Measurements from ENCODE around the gene PIGW. TPM values are rescaled to one million over a fixed set of nuclear protein-coding genes. Genes with fewer than 3 reads are reported as not detected.
A peak's percentile ranks its signal among the peaks of the same experiment; 100 is the strongest.

Gene PIGW, protein sequence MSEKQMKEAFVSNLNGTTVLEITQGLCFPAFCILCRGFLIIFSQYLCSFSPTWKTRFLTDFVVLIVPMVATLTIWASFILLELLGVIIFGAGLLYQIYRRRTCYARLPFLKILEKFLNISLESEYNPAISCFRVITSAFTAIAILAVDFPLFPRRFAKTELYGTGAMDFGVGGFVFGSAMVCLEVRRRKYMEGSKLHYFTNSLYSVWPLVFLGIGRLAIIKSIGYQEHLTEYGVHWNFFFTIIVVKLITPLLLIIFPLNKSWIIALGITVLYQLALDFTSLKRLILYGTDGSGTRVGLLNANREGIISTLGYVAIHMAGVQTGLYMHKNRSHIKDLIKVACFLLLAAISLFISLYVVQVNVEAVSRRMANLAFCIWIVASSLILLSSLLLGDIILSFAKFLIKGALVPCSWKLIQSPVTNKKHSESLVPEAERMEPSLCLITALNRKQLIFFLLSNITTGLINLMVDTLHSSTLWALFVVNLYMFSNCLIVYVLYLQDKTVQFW
- total RNA-seq, result 3.2 TPM

DNA sequence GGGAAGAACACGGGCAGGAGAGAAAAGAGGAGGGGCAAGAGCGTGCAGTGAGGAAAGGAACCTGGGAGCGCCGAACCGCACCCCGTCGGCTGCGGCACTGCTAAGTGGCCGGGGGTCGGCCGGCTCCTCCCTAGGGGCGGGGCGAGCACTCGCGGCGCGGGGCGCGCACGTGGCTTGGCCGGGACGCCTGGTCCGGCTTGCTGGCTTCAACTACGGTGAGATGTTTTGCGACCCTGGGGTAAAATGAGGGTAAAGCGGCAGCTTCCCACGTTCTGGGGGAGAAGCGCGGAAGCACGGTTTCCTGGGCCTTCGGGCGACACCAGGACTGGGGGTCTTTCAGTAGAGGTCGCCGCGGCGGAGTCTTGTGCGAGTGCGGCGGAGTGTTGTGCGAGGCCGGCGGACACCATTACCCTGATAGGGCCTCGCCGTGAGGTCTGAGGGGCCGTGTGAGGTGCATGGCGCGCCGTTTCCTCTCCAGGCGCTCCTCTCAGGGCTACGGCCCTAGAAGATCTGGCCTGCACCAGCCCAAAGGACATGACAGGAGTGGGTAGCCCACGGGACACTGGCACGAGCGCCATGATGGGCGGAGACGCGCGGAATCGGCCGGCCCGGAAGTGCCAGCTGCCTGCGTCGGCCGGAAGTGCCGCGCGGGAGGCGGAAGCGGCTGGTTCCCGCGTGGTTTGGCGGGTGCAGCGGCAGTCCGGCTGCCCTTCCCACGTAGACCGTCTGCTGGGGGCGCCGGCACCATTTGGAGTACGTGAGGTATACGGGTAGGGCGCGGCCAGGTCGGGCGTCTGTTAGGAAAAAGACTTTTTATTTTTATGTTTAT, at the start of gene PIGW, which contains the start of gene MYO19:
Gene PIGW, plus strand, starts transcription at position 148 of the 829 bp plus-strand sequence. CDS start 2,115 bp downstream, outside the sequence.
Gene MYO19, minus strand, starts transcription at position 29 of the 829 bp plus-strand sequence. CDS start 2,330 bp downstream, outside the sequence.
- Histone ChIP-seq H3K4me3 (peak within 1 kb of the TSS; percentile 70 to 76), H3K36me3 (peaks cover 0 to 22% of the 10 kb centered on the region in 2 donors), H3K9me3 (no peaks in the 10 kb centered on the region), H3K4me1 (peaks cover 27% of the 10 kb centered on the region), H3K27ac (peak within 1 kb of the TSS; percentile 91), H3K27me3 (no peaks in the 10 kb centered on the region)
- DNase-seq (ENCODE audit: extremely low spot score in 2 of 2), result no peak
- TF ChIP-seq POLR2A (IDR thresholded peaks at IDR 0.05) (peak in 1 of 2 donors; percentile 75), POLR2AphosphoS5 (IDR thresholded peaks at IDR 0.05; ENCODE audit: insufficient read depth in 1 of 2, low read depth in 1 of 2) (peak; percentile 80 to 98)
- TF ChIP-seq, protein P1, sequence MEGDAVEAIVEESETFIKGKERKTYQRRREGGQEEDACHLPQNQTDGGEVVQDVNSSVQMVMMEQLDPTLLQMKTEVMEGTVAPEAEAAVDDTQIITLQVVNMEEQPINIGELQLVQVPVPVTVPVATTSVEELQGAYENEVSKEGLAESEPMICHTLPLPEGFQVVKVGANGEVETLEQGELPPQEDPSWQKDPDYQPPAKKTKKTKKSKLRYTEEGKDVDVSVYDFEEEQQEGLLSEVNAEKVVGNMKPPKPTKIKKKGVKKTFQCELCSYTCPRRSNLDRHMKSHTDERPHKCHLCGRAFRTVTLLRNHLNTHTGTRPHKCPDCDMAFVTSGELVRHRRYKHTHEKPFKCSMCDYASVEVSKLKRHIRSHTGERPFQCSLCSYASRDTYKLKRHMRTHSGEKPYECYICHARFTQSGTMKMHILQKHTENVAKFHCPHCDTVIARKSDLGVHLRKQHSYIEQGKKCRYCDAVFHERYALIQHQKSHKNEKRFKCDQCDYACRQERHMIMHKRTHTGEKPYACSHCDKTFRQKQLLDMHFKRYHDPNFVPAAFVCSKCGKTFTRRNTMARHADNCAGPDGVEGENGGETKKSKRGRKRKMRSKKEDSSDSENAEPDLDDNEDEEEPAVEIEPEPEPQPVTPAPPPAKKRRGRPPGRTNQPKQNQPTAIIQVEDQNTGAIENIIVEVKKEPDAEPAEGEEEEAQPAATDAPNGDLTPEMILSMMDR (IDR thresholded peaks at IDR 0.05), result peak in 1 of 3 experiments; percentile 4
- intact Hi-C loops (cut with DNase I), result no loop called here

DNA sequence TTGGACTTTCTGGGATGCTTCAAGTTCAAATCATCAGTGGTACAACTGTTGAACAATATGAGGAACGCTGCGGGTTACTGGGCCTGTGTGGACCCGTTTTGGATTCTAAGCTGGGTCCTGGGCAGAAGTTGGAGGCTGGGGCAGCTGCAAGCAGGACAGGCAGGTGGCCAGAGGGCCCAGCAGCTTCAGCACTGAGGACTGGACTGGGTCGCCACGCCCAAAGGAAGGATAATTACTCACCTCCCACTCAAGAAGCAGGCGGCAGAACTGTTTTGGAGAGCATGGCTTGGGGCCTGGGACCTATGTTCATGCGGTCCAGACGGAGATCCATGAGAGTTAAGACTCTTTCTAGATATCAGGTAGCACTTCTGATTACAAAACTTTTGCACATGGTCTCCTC, 49.8 kb upstream of the PIGW start:
- intact Hi-C loops (cut with DNase I), result loop anchor here (10.0 kb wide), 1 partner anchor 510 kb away; no protein-coding TSS in a partner anchor
- Histone ChIP-seq H3K27ac (no peak overlapping the region), H3K4me1 (peaks cover 48% of the 10 kb centered on the region), H3K36me3 (no peaks in the 10 kb centered on the region), H3K9me3 (no peaks in the 10 kb centered on the region), H3K4me3 (no peak overlapping the region), H3K27me3 (no peaks in the 10 kb centered on the region)
- no peak for DNase-seq (ENCODE audit: extremely low spot score in 2 of 2)
- TF ChIP-seq, protein P1 (IDR thresholded peaks at IDR 0.05), result no peak
- no peak for TF ChIP-seq POLR2A (IDR thresholded peaks at IDR 0.05)
- no peak for TF ChIP-seq POLR2AphosphoS5 (IDR thresholded peaks at IDR 0.05; ENCODE audit: insufficient read depth in 1 of 2, low read depth in 1 of 2)

- peaks cover 48% of the 10 kb centered on the region for H3K4me1 ChIP-seq
- intact Hi-C loops (cut with DNase I), result loop anchor here (10.0 kb wide), 1 partner anchor 511 kb away; no protein-coding TSS in a partner anchor
- peak overlapping the region; percentile 94 to 97 for H3K4me3 ChIP-seq
- no peaks in the 10 kb centered on the region for H3K9me3 ChIP-seq
- DNase-seq (ENCODE audit: extremely low spot score in 2 of 2), result no peak
- no peak for TF ChIP-seq POLR2AphosphoS5 (IDR thresholded peaks at IDR 0.05; ENCODE audit: insufficient read depth in 1 of 2, low read depth in 1 of 2)
- TF ChIP-seq, protein P1 (IDR thresholded peaks at IDR 0.05), result no peak
- no peak for TF ChIP-seq POLR2A (IDR thresholded peaks at IDR 0.05)
- H3K27ac ChIP-seq, result peak overlapping the region; percentile 81
- no peaks in the 10 kb centered on the region for H3K27me3 ChIP-seq
- no peaks in the 10 kb centered on the region for H3K36me3 ChIP-seq
These were observed 49.0 kb upstream of the PIGW start for GRCh38 chr17:36485805-36486203.

- intact Hi-C loops (cut with DNase I), result loop anchor here (10.0 kb wide), 1 partner anchor 512 kb away; no protein-coding TSS in a partner anchor
- Histone ChIP-seq H3K27ac (peak within 1 kb of the TSS; percentile 81), H3K36me3 (no peaks in the 10 kb centered on the region), H3K4me1 (peaks cover 48% of the 10 kb centered on the region), H3K4me3 (peak within 1 kb of the TSS; percentile 94 to 97), H3K27me3 (no peaks in the 10 kb centered on the region), H3K9me3 (no peaks in the 10 kb centered on the region)
- TF ChIP-seq, protein P1 (IDR thresholded peaks at IDR 0.05), result peak in 1 of 3 experiments; percentile 6
- TF ChIP-seq POLR2AphosphoS5 (IDR thresholded peaks at IDR 0.05; ENCODE audit: insufficient read depth in 1 of 2, low read depth in 1 of 2), result peak; percentile 85 to 95
- no peak for TF ChIP-seq POLR2A (IDR thresholded peaks at IDR 0.05)
- peak in 1 of 2 donors; percentile 95 for DNase-seq (ENCODE audit: extremely low spot score in 2 of 2)
These were observed 48.3 kb upstream of the PIGW start, which contains the start of gene ZNHIT3 for GRCh38 chr17:36486204-36487194. Gene ZNHIT3, plus strand, starts transcription at chr17:36486681. Its CDS starts 19 bp downstream, at chr17:36486700.
